Mucosa of rectum (tissue), 2 donors: ENCODE results near the gene NKD1.

Experiments
- H3K27ac ChIP-seq, 2 donors: one replicate each; pipeline ENCODE4 v1.7.0; 2013; ENCODE audit warnings: inconsistent platforms in 2 of 2, low read depth in 2 of 2, low read length in 2 of 2
- H3K27me3 ChIP-seq, 2 donors: one replicate each; pipeline ENCODE4 v1.7.0; 2013; ENCODE audit warnings: low read length in 2 of 2; ENCODE audit not compliant: control insufficient read depth in 2 of 2, insufficient read depth in 2 of 2
- H3K36me3 ChIP-seq, 2 donors: one replicate each; pipeline ENCODE4 v1.7.0; 2013; ENCODE audit warnings: low read length in 2 of 2; ENCODE audit not compliant: control insufficient read depth in 2 of 2, insufficient read depth in 2 of 2
- H3K4me1 ChIP-seq, 2 donors: one replicate each; pipeline ENCODE4 v1.7.0; 2013; ENCODE audit warnings: low read length in 2 of 2, mild to moderate bottlenecking in 1 of 2; ENCODE audit not compliant: control insufficient read depth in 2 of 2, insufficient read depth in 2 of 2
- H3K4me3 ChIP-seq, 2 donors: one replicate each; pipeline ENCODE4 v1.7.0; 2013; ENCODE audit warnings: low read length in 2 of 2
- H3K9ac ChIP-seq, 2 donors: one replicate each; pipeline ENCODE4 v1.7.0; 2013; ENCODE audit warnings: low read length in 2 of 2, low read depth in 1 of 2, mild to moderate bottlenecking in 1 of 2
- H3K9me3 ChIP-seq, 2 donors: one replicate each; pipeline ENCODE4 v1.7.0; 2013; ENCODE audit warnings: low read length in 2 of 2; ENCODE audit not compliant: control insufficient read depth in 2 of 2
- donor health status: healthy.
- donor health status: Normal muscosa, but diverticular disease.

Gene NKD1

DNA sequence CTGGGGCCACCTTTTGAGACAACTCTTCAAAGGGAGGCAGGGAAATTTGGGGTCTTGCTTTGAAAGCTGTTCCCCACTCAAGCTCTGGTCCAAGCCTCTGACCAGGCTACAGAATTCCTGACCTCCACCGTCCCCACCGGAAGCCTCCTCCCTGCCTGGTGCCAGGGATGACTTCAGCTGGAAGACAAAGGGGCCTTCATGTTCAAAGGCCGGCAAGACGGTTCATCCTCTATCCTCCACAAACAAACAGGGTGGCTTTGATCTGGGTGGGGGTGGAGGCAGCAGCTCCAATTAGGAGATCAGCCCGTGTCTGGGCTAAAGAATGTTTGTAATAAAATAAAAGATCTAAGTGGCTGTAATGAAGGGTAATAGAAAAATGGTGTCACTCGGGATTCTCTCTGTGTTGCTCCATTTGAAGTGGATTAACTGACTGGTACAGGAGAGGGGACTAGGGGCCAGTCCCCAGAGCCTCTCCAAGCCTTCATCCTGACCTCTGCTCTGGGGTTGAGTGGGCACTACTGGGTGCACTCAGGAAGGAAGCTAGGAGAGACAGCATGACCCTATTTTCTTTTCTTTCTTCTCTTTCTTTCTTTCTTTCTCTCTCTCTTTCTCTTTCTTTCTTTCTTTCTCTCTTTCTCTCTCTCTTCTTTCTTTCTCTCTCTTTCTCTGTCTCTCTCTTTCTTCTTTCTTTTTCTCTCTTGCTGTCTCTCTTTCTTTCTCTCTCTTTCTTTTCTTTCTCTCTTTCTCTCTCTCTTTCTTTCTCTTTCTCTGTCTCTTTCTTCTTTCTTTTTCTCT, 27.5 kb upstream of the NKD1 start:
- no peaks in the 10 kb centered on the region for H3K4me1 ChIP-seq
- H3K27ac ChIP-seq: no peak overlapping the region
- H3K36me3 ChIP-seq: no peaks in the 10 kb centered on the region
- no peak overlapping the region for H3K9ac ChIP-seq
- H3K4me3 ChIP-seq: no peak overlapping the region
- no peaks in the 10 kb centered on the region for H3K27me3 ChIP-seq
- peaks cover 0 to 11% of the 10 kb centered on the region in 2 donors for H3K9me3 ChIP-seq

DNA sequence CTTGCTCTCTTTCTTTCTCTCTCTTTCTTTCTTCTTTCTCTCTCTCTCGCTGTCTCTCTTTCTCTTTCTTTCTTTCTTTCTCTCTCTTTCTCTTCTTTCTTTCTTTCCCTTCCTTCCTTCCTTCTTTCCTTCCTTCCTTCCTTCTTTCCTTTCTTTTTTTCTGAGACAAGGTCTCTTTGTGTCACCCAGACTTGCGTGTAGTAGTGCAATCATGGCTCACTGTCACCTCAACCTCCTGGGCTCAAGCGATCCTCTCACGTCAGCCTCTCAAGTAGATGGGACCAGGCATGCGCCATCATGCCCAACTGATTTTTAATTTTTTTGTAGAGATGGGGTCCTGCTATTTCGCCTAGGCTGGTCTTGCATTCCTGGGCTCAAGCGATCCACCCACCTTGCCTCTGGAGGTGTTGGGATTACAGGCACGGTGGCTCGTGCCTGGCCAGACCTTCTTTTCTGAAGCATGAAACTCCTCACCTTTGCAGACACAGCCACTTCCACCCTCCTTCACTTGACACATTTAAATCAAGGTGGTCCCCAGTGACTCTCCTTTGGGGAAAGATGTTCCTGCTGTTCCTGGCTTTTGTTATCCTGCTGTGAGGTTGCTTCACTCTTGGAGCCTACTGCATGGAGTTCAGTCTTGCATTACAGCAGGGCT, 26.8 kb upstream of the NKD1 start:
- H3K9me3 ChIP-seq: peaks cover 0 to 10% of the 10 kb centered on the region in 2 donors
- H3K4me1 ChIP-seq: no peaks in the 10 kb centered on the region
- H3K27ac ChIP-seq: no peak overlapping the region
- no peaks in the 10 kb centered on the region for H3K36me3 ChIP-seq
- H3K4me3 ChIP-seq: no peak overlapping the region
- H3K9ac ChIP-seq: no peak overlapping the region
- H3K27me3 ChIP-seq: no peaks in the 10 kb centered on the region

DNA sequence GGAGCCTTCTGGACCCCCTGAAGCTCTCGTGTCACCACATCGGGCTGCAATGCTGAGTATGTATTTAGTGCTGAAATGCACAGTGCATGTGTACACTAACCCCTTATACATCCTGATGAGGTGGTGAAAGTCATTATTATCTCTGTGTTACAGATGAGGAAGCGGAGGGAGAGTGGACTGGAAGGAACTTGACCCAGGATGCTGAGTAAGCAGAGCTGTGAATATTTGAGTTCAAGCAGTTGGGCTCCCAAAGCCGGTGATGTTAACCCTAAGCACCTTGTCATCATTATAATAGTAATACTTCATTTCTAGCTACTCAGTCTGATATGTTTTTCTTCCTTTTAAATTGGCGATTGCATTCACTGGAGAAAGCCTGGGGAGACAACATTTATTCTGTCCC, 25.9 kb upstream of the NKD1 start:
- no peak overlapping the region for H3K9ac ChIP-seq
- H3K9me3 ChIP-seq: peaks cover 0 to under 1% of the 10 kb centered on the region in 2 donors
- no peaks in the 10 kb centered on the region for H3K4me1 ChIP-seq
- no peak overlapping the region for H3K27ac ChIP-seq
- H3K27me3 ChIP-seq: no peaks in the 10 kb centered on the region
- H3K4me3 ChIP-seq: no peak overlapping the region
- H3K36me3 ChIP-seq: no peaks in the 10 kb centered on the region

DNA sequence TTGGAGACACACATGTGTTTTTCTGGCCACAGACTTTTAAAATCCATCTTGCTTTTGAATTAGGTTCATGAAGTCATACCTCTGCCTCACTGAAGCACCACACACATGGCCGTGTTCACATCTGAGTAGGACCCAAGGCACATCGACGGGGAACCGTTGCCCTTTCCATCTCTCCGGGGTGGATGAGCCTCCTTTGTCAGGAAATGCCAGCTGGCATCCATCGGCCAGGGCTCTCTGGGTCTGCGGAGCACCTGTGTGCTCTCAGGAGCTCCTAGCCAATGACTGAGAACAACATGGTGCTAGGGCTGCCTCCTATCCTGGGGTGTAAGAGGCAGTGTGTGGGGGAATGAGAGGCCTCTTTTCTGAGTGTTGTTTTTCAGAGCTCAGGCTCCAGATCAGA, 24.5 kb upstream of the NKD1 start:
- H3K27ac ChIP-seq: no peak overlapping the region
- no peaks in the 10 kb centered on the region for H3K4me1 ChIP-seq
- no peak overlapping the region for H3K4me3 ChIP-seq
- H3K36me3 ChIP-seq: no peaks in the 10 kb centered on the region
- H3K9ac ChIP-seq: no peak overlapping the region
- no peaks in the 10 kb centered on the region for H3K9me3 ChIP-seq
- no peaks in the 10 kb centered on the region for H3K27me3 ChIP-seq

DNA sequence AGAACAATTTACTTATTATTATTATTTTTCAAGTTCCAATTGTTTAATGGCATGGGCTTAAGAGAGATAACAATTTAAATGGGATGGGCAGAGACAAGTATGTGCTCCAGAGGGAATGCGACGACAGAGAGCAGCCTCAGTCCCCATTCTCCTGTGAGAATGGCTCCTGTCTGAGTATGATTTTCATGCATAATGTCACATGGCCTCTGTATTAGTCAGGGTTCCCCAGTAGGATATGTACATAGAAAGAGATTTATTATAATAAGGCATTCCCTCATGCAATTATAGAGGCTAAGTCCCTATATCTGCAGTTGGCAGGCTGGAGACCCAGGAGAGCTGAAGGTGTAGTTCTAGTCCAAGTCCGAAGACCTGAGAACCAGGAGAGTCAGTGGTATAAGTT, 22.9 kb upstream of the NKD1 start:
- no peaks in the 10 kb centered on the region for H3K27me3 ChIP-seq

DNA sequence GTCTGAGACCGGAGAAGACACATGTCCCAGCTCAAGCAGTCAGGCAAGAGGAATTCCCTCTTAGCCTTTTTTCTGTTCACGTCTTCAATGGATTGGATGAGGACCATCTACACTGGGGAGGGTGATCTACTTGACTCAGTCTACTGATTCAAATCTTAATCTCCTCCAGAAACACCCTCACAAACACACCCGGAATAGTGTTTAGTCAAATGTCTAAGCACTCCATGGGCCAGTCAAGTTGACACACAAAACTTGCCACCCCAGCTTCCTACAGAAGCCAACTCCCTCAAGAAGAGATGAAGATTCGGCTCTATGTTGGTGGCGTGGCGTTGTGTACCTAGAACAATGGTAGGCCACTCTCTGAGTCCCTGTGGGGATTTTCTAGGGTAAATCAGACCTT, 22.5 kb upstream of the NKD1 start:
- no peak overlapping the region for H3K27ac ChIP-seq
- H3K27me3 ChIP-seq: no peaks in the 10 kb centered on the region
- H3K4me3 ChIP-seq: no peak overlapping the region
- no peaks in the 10 kb centered on the region for H3K4me1 ChIP-seq
- H3K9ac ChIP-seq: no peak overlapping the region
- H3K9me3 ChIP-seq: peaks cover 0 to 3% of the 10 kb centered on the region in 2 donors
- H3K36me3 ChIP-seq: no peaks in the 10 kb centered on the region

More for the DNA sequence above, 22.9 kb upstream of the NKD1 start:
- H3K27ac ChIP-seq: no peak overlapping the region
- H3K4me3 ChIP-seq: no peak overlapping the region
- H3K9ac ChIP-seq: no peak overlapping the region
- H3K36me3 ChIP-seq: no peaks in the 10 kb centered on the region
- H3K9me3 ChIP-seq: peaks cover 0 to 3% of the 10 kb centered on the region in 2 donors
- no peaks in the 10 kb centered on the region for H3K4me1 ChIP-seq

DNA sequence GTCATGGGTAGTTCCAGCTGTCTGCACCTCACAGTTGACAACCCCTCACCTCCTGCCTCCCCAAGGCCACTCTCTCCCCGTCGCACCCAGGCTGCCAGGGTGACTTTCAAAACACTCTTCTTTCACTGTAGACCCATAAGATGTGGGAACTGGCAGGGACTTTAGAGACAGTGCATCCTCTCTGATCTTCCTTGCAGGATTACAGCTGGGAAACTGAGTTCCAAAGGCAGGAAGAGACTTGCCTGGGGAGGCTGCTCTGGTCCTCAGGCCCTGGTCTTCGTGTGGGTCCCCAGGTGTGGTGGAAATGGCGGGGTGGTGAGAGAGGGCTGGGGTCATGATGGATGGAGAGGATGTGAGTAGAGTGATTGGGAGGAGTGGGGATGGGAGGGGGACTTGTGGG, 21.9 kb upstream of the NKD1 start:
- H3K36me3 ChIP-seq: no peaks in the 10 kb centered on the region
- H3K9ac ChIP-seq: no peak overlapping the region
- H3K4me1 ChIP-seq: no peaks in the 10 kb centered on the region
- no peak overlapping the region for H3K27ac ChIP-seq
- no peaks in the 10 kb centered on the region for H3K27me3 ChIP-seq
- H3K9me3 ChIP-seq: peaks cover 0 to 3% of the 10 kb centered on the region in 2 donors
- H3K4me3 ChIP-seq: no peak overlapping the region

DNA sequence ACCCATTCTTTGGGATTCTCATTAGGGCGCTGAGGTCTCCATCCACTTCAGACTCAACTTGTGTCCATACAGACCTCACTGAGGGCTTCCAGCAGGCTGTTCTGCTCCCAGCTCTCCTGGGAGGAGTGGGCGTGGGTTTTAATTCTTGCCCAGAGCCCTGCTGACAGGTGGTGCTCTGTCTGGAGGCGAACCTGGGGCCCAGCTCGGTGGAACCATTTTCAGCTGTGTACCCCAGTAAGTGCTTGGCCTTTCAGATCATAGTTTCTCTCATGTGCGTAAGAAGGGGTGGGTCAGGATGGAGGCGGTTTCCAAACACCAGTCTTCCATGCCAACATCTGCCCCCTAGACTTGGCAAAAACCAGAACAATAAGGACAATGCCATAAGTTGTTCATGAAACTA, 21.4 kb upstream of the NKD1 start:
- no peak overlapping the region for H3K27ac ChIP-seq
- H3K36me3 ChIP-seq: no peaks in the 10 kb centered on the region
- H3K27me3 ChIP-seq: no peaks in the 10 kb centered on the region
- H3K4me3 ChIP-seq: no peak overlapping the region
- no peak overlapping the region for H3K9ac ChIP-seq
- peaks cover 0 to 3% of the 10 kb centered on the region in 2 donors for H3K9me3 ChIP-seq
- H3K4me1 ChIP-seq: no peaks in the 10 kb centered on the region

DNA sequence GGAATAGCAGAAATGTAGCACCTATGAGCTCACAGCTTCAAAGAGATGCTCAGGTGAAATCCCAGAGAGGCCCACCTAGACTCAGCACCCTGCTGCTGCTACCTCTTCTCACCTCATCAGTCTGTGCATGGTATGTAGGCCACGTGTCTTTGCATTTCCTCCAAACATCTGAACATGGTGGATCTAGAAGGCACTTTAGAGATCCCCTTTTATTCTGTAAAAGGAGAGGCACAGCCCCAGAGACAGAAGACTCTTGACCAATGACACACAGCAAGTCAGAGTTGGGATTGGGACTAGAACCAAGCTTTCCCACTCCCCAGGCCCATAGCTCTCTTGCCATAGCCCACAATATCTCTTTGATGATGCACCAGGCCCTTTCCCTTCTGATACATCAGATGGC, 19.4 kb upstream of the NKD1 start:
- Histone ChIP-seq H3K4me1 (no peaks in the 10 kb centered on the region), H3K27ac (no peak overlapping the region), H3K9ac (no peak overlapping the region), H3K9me3 (peaks cover 0 to 3% of the 10 kb centered on the region in 2 donors), H3K4me3 (no peak overlapping the region), H3K36me3 (no peaks in the 10 kb centered on the region), H3K27me3 (no peaks in the 10 kb centered on the region)

DNA sequence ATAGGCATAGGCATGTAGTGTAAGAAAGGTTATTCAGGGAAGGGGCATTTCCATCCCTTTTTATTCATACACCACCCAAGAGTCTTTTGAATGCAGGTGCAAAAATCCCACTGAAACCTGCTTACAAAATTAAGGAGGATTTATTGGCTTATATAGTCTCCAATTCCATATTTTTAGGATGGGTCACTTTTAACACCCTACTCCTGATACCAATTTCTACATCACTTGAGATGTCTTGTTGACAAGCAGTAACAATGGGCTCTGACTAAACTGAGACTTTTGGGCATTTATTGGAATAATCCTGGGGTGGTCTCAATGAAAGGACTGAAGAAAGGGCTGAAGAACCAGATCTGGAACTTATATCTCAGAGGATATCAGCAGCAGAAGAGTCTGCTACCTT, 18.9 kb upstream of the NKD1 start:
- Histone ChIP-seq H3K4me3 (no peak overlapping the region), H3K4me1 (no peaks in the 10 kb centered on the region), H3K9ac (no peak overlapping the region), H3K27me3 (no peaks in the 10 kb centered on the region), H3K36me3 (no peaks in the 10 kb centered on the region), H3K9me3 (peaks cover 0 to 3% of the 10 kb centered on the region in 2 donors), H3K27ac (no peak overlapping the region)
